AG10803 (cell line): ENCODE data around the gene SMARCD2.

Experiments
- DNase-seq: peaks from one replicate; pipeline ENCODE4 v3.0.0; 2010; ENCODE audit warnings: low read depth
- H3K4me3 ChIP-seq: 2 replicates; pipeline ENCODE4 v1.5.1; 2011; ENCODE audit warnings: mild to moderate bottlenecking, low read length, control low read depth
- CTCF ChIP-seq: conservative IDR thresholded peaks from 2 replicates; pipeline ENCODE4 v1.5.1; 2011; ENCODE audit warnings: mild to moderate bottlenecking, low read length, control low read depth, inconsistent platforms

SMARCD2 gene

GRCh38 chr17:63786971-63787711 lies 55.3 kb downstream of the SMARCD2 start:
- TF ChIP-seq CTCF, result no peak
- no peak for DNase-seq
- H3K4me3 ChIP-seq, result no peak overlapping the region

GRCh38 chr17:63786117-63786516 lies 56.4 kb downstream of the SMARCD2 start:
- no peak overlapping the region for H3K4me3 ChIP-seq
- DNase-seq, result no peak
- TF ChIP-seq CTCF, result no peak

GRCh38 chr17:63785556-63785955 lies 56.9 kb downstream of the SMARCD2 start:
- H3K4me3 ChIP-seq, result no peak overlapping the region
- DNase-seq, result peak; percentile 54
- no peak for TF ChIP-seq CTCF

- no peak for TF ChIP-seq CTCF
- no peak for DNase-seq
These were observed 59.0 kb downstream of the SMARCD2 start for GRCh38 chr17:63783522-63783921.

More at GRCh38 chr17:63783522-63783921, 59.0 kb downstream of the SMARCD2 start:
- H3K4me3 ChIP-seq, result no peak overlapping the region
